Measurements from ENCODE around the gene ZFR.
"Not testable (repeated sequence)": the region's sequence is repeated elsewhere in the genome, so short reads cannot be mapped to it uniquely, and the experiment has no call there.

ZFR gene

DNA sequence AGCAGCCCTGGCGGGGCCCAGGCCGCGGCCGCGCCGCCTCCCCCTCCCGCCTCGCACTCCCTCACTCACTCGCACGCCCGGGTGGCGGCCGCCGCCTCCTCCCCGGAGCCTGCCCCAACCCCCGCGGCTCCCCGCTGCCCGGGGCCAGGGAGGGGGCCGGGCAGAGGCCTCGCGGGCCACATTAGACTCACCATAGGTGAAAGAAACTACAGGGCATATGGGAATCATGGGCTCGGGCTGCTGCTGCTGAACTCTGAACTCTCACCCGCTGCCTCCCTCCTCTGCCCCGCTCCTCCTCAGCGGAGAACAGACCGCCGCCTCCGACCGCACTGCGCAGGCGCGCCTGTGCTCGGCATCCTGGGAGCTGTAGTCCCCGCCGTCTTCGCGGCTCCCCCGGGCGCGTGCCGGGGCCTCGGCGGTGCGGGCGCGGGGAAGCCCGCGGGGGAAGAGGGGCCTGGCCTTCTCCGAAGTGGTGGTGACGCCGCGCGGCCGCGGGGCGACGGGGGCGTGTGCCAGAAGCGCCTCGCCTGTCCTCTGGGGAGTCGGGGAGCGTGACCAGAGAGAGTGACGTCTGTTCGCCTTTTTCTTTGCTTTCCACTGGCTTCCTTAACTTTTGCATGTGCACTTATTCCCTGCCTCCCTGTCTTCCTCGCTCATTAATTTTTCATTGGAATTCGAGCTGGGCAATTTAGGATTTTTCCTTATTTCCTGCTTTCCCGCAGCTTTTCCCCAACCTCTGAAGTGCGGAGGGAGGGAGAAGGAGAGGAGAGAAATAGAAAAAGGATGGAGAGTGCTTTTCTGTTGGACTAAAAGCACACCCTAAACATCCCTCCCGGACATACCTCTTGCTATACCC is at the start of gene ZFR:
Gene ZFR, minus strand, starts transcription at position 310 of the 856 bp plus-strand sequence. Its CDS starts 82 bp downstream, at position 228.
- peak; percentile 94 for DNase-seq

DNA sequence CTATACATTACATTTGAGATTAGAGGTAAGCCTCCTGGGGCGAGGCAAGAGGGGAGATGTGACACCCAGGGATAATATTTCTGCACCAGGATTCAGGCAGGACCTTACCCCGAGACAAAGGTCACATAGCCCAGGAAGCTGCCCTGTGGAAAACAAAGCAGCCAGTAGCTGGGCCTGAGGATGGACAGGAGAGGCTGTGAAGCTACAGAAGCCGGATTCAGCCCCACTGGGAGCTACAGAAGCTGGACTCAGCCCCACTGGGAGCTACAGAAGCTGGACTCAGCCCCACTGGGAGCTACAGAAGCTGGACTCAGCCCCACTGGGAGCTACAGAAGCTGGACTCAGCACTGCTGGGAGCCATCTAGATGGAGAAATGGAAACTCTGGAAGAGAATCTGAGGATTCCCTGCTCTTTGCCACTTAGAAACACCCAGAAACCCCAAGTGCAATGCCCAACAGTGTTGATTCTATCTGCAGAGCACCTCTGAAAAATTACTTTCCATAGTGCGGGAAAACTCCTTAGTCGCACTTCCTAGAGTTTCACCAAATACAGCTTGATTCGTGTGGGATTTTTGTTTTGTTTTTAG is 46.5 kb upstream of the ZFR start:
- no peak for DNase-seq

DNA sequence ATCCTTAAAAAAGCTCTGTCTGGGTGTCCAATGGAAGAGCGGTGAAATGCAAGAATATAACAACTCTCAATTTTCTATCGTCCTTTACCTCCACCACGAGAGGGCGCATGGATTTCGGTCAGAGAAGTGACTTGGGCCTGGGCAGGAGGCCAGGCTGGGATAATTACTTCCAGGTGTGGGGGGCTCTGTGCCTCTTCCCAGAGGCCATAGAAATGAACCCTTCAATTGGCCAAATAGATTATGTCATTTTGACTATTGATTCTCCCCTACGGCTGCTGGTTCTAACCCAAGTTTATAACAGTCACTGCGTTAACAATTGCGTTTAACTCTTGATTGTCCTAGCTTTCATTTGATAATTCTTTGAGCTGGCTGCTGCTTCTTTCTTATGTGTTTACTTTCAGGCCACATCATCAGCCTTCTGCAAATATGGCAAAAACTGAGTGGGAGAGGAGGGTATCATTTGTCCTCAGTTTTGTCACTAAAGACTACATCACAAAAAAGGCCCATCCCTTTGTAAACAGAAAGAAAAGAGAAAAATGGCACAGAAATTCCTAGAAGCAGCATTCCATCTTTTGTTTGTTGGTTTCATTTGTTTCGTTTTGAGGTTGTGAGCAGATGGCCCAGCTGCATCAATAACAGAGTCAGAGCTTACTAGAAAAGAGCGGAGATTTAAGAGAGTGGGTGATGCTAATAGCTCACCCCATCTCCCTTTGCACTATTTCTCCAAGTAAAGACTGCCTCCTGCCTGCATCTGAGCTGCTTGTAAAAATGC is 45.4 kb upstream of the ZFR start:
- DNase-seq: peak; percentile 58

DNA sequence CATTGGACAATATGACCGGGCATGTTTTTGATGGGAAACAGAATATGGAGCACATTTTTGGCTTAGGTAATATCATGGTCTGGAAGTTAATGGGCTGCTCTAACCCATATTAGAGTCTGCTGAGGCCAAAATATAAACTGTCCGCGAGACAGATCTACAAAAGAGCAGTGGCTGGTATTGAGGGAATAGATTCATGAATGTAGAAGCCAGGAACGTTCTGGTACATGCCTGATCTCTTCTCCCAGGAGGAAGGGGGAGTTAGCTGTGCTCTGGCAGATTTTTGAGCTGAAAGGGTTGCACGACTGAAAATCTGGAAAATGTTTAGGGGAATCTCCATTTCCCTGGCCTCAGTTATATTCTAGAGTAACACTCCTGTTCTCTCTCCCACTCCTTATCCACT is 42.9 kb upstream of the ZFR start:
- DNase-seq: no peak

DNA sequence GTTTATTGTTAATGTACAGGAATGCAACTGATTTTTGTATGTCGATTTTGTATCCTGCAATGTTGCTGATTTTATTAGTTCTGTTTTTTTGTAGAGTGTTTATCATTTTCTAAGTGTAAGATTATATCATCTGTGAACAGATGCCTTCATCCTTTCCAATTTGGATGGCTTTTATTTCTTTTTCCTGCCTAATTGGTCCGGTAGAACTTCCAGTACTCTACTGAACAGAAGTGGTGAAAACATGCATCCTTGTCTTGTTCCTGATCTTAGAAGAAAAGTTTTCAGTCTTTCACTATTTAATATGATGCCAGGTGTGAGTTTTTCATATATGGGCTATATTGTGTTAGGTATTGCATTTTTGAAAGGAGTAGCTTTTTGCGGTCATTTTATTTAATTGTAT is 42.5 kb upstream of the ZFR start:
- no peak for DNase-seq

DNA sequence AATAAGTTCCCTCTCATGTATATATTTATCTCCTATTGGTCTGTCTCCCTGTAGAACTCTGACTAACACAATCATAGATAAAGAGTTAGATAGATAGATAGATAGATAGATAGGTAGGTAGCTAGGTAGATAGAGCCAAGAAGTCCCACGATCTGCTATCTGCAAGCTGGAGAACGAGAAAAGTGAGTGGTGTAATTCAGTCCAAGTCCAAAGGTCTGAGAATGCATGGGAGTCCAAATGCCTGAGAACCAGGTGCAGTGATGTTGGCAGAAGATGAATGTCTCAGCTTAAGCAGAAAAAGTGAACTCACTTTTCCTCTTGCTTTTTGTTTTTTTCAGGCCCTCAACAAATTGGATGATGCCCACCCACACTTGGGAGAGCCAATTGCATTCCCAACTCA is 37.7 kb upstream of the ZFR start:
- no peak for DNase-seq

DNA sequence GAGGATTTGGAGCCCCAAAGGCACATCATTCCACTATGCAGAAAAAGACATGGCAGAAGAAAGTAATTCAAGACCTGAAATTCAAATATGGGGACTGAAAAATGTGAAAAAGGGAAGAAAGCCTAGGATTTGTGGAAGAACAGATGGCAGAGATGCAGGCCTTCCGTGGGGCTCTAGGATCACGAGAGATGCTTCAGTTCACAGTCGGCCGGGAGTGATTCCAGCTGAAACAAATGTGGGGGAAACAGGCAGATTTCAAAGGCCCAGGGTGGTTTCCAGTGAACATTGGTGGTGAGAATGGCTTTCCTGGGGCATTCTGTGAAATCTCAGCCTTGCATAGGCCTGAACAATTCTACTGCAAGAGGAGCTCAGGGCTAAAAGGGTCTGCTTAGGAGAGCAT is 34.6 kb upstream of the ZFR start:
- DNase-seq: no peak

DNA sequence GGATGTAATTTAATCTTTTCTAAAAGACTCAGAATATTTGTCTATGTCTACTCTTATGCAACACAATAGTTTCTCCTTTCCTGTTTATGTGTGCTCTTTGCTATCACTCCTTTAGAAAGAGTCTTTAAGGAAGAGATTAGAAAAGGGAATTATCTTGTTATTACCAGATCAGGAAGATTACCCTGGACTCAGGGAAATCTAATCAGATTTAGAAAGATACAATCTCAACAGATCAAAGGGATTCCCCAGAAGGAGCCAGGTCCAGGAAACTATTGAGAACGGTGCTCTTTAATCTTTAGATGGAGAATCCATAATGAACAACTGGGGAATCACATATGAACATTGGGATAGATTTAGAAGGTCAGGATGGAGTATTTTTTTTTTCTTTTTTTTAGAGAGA is 32.4 kb upstream of the ZFR start:
- DNase-seq: no peak

DNA sequence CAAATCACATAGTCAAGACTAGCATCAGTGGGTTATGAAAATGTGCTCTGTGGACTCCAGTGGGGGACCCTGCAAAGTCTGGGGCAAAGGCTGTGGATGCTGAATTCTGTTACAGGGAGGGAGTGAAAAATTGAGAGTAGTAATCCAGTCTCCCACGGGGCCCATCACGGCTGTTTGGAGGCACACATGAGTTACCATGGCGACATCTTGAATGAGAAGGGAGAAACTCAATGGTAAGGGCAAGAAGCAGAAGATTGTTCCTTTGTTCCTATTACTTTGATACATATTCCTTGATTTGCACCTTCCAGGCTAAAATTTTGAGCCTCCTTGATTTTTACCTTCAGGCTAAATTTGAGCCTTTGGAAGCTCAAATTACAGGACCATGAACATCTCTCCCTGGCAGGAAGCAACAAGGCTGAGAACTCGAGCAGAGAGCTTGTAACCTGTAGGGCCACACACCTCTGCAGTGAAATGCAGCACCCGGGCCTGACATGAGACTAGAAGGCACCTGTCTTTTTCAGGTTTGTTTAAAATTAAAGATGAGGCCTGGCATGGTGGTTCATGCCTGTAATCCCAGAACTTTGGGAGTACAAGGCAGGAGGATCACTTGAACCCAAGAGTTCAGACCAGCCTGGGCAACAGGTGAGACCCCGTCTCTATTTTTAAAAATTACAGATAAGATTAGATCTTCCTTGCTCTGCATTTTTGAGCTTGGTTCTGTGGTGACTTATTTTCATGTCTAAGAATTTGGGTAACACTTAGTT is 31.0 kb upstream of the ZFR start:
- DNase-seq: no peak

DNA sequence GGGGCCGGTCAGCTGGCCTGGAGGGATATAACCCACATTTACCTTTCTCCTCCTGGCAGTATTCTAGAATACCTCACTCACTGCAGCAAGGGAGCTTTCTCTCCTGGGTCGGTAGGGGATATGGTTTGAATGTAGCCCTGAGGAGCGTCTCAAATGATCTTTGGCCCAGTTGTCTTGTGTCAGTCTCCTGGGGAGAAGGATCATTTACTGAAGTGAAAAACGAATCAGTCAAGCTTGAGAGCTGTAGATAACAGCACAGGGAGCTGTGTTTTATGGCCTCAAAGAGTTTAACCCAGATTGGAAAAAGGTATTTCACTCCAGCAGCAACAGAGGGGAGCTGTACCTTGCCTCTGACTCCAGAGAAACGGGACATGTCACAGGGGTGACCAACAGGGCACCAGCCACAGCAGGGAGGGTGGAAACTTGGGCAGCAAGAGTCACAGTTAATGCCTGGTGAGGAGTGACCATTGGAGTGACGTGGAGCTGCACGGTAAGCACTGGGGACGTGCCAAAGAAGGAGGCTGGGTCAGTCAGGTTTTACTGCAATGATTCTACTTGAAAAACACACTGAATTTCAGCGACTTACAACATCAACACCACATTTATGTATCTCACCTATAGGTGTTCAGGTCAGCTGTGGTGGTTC is 29.8 kb upstream of the ZFR start:
- no peak for DNase-seq

DNA sequence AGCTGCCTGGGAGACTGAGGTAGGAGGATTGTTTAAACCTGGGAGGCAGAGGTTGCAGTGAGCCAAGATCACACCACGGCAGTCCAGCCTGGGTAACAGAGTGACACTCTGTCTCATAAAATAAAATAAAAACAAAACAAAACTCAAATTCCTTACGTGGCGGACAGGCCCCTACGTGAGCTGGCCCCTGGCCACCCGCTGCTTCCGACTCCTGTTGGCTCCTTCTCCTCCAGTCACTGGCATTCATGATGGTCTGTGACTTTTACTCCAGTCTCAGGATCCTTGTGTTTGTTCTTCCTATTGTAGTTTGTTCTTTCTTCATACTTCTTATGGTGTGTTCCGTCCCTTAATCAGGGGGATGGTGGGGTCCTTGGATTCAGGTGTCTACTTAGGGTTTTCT is 28.5 kb upstream of the ZFR start:
- DNase-seq: no peak

DNA sequence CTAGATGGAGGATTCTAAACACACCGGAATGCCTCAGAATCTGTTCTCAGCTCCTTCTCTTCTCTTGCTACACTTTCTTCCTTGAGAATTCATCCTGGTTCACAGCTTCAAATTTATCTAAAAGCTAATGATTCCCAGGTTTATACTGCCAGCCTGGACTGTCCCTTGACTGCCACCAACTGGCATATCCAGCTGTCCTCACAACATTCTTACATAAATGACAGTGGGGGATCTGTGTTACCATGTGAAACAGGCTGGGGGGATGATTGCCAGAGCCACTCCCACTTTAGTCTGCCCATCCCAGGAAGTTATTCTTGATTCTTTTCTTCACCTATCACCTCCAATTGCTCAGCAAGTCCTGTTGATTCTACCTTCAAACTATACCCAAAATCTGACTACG is 27.2 kb upstream of the ZFR start:
- DNase-seq: no peak

DNA sequence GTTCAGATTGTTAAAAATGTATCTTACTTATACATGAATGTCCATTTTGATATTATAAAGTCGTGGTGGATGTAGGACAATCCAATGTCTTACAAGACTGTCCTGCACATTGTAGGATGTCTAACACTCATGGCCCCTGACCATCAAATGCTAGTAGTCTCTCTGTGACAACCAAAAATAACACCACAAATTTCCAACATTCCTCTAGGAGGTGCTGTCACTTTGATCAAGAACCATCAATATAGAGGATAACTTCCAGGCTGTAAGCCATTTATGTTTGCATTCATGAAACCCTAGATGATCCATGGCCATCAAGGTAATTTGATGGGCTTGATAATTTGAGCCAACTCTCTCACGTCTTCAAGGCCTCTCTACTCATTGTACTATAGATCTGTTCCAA is 20.5 kb upstream of the ZFR start:
- no peak for DNase-seq

DNA sequence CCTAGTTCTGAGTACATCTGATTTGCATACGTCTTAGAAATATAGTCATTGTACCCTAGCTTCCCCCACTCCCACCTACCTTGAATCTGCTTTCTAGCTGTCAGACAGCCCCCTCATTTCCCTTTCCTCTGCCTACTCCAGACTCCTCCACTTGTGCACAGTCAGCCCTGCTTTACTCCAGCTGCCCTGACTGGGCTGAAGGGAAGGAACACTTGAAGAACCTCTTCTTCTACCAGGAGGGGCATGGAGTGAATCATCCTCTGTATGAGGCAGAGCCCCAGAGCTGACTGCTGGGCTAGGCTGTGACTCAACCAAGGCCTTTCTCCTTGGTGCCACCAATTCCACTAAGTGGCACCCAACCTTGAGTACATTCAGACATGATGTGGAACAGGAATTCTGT is 18.1 kb upstream of the ZFR start:
- DNase-seq: no peak

DNA sequence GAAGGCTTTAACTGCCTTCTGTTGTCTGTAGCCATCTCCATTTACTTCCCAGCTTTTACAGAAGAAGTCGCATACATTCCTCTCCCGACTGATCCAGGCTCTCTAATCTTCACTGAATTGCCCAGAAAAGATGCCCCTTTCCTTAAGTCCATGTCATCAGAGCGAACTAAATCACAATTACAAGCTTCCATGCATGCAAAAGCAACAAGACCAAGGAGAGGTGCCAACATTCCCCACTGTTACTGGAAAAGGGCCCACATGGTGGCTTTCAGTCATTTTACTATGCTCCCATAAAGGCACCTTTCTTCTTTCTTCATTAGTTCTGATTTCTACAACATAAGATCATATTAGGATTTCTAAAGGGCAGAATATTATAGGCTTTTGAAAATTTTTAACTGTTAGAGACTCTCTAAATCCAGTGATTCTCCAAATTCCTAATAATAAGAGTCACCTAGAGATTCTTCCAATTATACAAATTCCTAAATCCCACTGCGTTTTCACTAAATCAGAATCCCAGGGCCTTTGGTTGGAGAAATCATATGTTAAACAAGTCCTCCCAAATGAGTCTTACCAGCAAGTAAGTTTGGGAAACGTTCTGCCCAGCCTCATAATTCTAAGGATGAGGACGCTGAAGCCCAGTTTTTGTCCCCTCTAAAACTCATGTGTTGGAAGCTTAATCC is 17.0 kb upstream of the ZFR start:
- no peak for DNase-seq

DNA sequence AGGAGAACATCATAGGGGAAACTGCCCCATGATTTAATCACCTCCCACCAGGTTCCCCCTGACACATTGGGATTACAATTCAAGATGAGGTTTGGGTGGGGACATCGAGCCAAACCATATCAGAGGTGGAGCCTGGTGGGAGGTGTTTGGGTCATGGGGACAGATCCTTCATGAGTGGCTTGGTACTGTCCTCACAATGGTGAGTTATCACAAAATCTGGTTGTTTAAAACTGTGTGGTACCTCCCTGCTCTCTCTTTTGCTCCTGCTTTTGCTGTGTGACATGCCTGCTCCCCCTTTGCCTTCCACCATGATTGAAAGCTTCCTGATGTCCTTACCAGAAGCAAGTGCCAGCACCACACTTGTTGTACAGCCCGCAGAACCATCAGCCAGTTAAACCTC is 16.2 kb upstream of the ZFR start:
- DNase-seq: no peak

DNA sequence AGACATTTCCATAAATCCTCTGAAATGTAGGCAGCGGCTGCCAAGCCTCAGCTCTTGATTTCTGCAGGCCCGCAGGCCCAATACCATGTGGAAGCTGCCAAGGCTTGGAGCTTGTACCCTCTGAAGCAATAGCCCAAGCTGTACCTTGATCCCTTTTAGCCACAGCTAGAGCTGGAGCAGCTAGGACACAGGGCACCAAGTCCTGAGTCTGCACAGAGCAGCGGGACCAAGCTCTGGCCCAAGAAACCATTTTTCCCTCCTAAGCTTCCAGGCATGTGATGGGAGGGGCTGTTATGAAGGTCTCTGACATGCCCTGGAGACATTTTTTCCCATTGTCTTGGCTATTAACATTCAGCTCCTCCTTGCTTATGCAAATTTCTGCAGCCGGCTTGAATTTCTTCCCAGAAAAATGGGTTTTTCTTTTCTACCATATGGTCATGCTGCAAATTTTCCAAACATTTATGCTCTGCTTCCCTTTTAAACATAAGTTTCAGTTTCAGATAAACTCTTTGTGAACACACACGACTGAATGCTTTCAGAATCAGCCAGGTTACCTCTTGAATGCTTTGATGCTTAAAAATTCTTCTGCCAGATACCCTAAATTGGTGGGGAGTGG is 14.4 kb upstream of the ZFR start:
- no peak for DNase-seq

DNA sequence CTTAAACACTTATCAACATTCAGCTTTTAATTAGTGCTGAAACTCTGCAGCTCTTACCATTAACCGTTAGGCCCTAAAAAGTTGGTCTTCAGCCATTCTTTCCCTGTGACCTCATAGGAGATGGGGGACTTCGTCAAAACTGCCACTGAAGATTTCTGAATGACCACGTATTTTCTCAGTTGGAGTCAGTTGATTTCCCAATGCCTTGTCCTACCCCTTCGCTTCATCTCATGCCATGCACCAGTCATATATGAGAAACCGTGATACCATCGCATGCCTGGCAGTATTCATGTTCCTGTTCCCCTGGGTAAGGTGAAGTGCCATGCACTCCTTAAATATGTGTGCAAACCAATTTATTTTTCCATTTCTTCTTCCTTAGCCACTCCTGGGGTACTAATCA is 10.8 kb upstream of the ZFR start:
- DNase-seq: no peak

DNA sequence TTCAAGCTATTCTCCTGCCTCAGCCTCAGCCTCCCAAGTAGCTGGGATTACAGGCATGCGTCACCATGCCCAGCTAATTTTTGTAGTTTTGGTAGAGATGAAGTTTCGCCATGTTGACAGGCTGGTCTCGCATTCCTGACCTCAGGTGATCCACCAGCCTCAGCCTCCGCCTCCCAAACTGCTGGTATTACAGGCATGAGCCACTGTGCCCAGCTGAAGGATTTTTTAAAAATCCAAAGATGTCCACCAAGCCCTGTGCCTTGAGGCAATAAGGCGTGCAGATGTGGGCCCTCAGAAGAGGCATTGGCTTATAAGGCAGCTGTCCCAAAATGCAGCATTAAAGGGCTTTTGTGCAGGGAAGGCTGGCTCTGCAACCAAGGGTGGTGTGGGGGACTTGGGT is 10.3 kb upstream of the ZFR start:
- DNase-seq: no peak

DNA sequence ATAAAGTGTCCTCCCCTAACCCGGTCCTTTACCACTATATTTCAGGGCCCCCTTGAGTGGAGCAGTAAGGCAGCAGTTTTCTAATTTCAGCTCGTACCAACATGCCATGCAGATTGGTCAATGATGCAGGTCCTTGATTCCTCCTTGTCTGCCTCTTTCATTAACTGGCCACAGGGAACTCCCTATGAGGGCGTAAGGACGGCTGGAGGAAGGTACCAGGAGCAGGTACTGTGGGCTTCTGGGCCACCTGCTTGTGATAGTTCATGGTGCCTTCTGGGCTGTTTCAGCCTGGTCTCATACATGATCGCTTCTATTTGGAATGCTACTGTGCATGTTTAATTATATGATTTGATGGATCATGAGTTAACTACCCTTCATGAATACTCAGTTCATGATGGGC is 9.4 kb upstream of the ZFR start:
- DNase-seq: no peak

DNA sequence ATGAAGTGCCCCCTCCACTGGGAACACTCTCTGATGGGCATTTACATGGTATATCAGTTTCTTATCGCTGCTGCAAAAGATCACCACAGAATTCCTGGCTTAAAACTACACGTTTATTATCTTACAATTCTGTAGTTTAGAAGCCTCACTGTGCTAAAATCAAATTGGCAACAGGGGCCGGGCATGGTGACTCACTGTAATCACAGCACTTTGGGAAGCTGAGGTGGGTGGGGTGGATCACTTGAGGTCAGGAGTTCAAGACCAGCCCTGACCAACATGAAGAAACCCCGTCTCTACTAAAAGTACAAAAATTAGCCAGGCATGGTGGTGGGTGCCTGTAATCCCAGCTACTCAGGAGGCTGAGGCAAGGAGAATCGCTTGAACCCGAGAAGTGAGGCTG is 7.8 kb upstream of the ZFR start:
- not testable (repeated sequence) for DNase-seq

DNA sequence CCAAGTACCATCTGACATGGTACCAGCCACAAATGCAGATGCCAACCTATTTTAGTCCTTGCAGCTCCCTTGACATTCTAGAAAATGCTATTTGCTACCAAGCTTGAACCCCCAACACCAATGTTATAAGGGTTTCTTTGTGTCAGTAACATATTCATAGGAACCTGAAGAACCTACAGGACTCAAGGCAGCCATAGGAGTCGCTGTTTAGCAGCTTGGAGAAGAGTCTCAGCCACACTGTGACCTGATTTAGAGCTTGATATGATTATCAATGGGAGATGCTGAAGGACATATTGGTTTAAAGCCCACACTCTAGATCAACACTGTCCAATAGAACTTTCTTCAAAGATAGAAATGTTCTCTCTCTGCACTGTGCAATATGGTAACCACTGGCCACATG is 6.4 kb upstream of the ZFR start:
- no peak for DNase-seq

Data from NCI-H526 treated with DMSO at 0.1 percent for 48 hours (cell line).